Effector memory CD8-positive, alpha-beta T cell (primary cell): ENCODE results near the gene SERPINB10.
A peak's percentile ranks its signal among the peaks of the same experiment; 100 is the strongest.

Experiments used
- ATAC-seq: fragments of 150-1000 bp; cut with Tn5 transposase; replicated peaks from 2 replicates; pipeline ENCODE4 v1.10.0; 2021; ENCODE audit warnings: mild to moderate bottlenecking, moderate library complexity
- DNase-seq, 3 experiments: peaks; one replicate each; pipeline ENCODE4 v3.0.0; 2021
- H3K27ac Mint-ChIP-seq, 2 donors: one replicate each; pipeline ENCODE4 v1.8.0; 2022; ENCODE audit warnings: mild to moderate bottlenecking in 2 of 2, mixed read lengths in 2 of 2, moderate library complexity in 2 of 2
- H3K27me3 Mint-ChIP-seq, 2 donors: one replicate each; pipeline ENCODE4 v1.8.0; 2022; ENCODE audit warnings: mixed read lengths in 2 of 2
- H3K36me3 Mint-ChIP-seq: one replicate; pipeline ENCODE4 v1.8.0; 2022; ENCODE audit warnings: mild to moderate bottlenecking, moderate library complexity, mixed read lengths; ENCODE audit not compliant: insufficient read depth
- H3K4me1 Mint-ChIP-seq, 2 donors: one replicate each; pipeline ENCODE4 v1.8.0; 2022; ENCODE audit warnings: low read depth in 2 of 2, mixed read lengths in 2 of 2
- H3K4me3 Mint-ChIP-seq, 2 donors: one replicate each; pipeline ENCODE4 v1.8.0; 2022; ENCODE audit warnings: mild to moderate bottlenecking in 2 of 2, mixed read lengths in 2 of 2, moderate library complexity in 2 of 2
- H3K9me3 Mint-ChIP-seq, 2 donors: one replicate each; pipeline ENCODE4 v1.8.0; 2022; ENCODE audit warnings: mixed read lengths in 2 of 2

The SERPINB10 gene

GRCh38 chr18:63965716-63966330, 58.1 kb downstream of the SERPINB10 start:
- H3K27me3 Mint-ChIP-seq, result peaks cover 19 to 21% of the 10 kb centered on the region in 2 donors
- no peak for DNase-seq
- peaks cover 4% of the 10 kb centered on the region for H3K36me3 Mint-ChIP-seq
- ATAC-seq, result no peak
- no peaks in the 10 kb centered on the region for H3K9me3 Mint-ChIP-seq
- no peak overlapping the region for H3K27ac Mint-ChIP-seq
- peaks cover 9 to 20% of the 10 kb centered on the region in 2 donors for H3K4me1 Mint-ChIP-seq
- no peak overlapping the region for H3K4me3 Mint-ChIP-seq

- DNase-seq (peak; percentile 61 to 68 (median 65)), ATAC-seq (peak; percentile 90)
- peak within 1 kb of the TSS; percentile 97 to 100 for H3K4me3 Mint-ChIP-seq
- no peaks in the 10 kb centered on the region for H3K9me3 Mint-ChIP-seq
- H3K4me1 Mint-ChIP-seq, result peaks cover 20 to 36% of the 10 kb centered on the region in 2 donors
- H3K27ac Mint-ChIP-seq, result peak within 1 kb of the TSS; percentile 95 to 99
- peaks cover 4% of the 10 kb centered on the region for H3K36me3 Mint-ChIP-seq
- H3K27me3 Mint-ChIP-seq, result peaks cover 0 to 9% of the 10 kb centered on the region in 2 donors
Observed at GRCh38 chr18:63969942-63970808, 62.4 kb downstream of the SERPINB10 start, which contains the start of gene SERPINB8. Gene SERPINB8 (plus strand): TSS chr18:63970081. CDS start chr18:63978309, 8,228 bp downstream.

- DNase-seq, result no peak
- Mint-ChIP-seq H3K9me3 (no peaks in the 10 kb centered on the region), H3K27ac (peak overlapping the region; percentile 95 to 99), H3K4me3 (peak overlapping the region; percentile 97 to 100), H3K27me3 (peaks cover 0 to 5% of the 10 kb centered on the region in 2 donors), H3K36me3 (peaks cover 4% of the 10 kb centered on the region), H3K4me1 (peaks cover 20 to 38% of the 10 kb centered on the region in 2 donors)
- no peak for ATAC-seq
Observed at GRCh38 chr18:63970809-63971205, 63.0 kb downstream of the SERPINB10 start.

DNA sequence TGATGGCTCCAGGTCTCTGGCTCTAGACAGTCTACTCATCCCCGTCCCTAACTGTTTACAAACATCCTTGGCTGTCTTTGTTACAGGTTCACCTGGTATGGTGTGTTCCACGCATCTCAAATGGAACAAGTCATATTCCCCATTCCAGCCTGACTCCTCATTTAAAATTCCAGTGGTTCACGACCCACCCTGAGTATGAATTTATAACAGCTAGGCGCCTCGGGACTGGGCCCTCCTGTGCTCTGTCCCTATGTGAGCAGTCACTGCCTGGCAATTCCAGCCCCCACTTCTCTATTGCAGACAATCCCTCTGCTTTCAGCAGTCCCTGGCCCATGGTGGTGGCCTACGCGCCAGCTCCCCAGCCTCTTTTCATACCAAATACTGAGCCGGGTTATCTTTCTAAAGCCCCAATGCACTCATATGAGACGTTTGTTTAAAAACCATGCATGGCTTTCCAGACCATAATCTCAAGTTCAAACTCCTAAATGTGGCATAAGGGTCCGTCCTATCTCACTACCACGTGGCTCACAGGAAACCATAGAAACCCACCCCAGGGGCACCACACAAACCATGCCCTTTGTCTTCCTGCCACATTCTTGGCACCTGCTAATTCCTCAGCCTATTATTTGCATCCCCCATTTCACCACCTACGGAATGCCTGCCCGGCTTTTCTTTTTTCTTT, 63.7 kb downstream of the SERPINB10 start:
- peaks cover 0 to 3% of the 10 kb centered on the region in 2 donors for H3K27me3 Mint-ChIP-seq
- ATAC-seq, result no peak
- peaks cover 20 to 38% of the 10 kb centered on the region in 2 donors for H3K4me1 Mint-ChIP-seq
- H3K27ac Mint-ChIP-seq, result peak overlapping the region; percentile 95 to 99
- H3K4me3 Mint-ChIP-seq, result peak overlapping the region; percentile 97 to 100
- H3K9me3 Mint-ChIP-seq, result no peaks in the 10 kb centered on the region
- peaks cover 4% of the 10 kb centered on the region for H3K36me3 Mint-ChIP-seq
- DNase-seq, result no peak

DNA sequence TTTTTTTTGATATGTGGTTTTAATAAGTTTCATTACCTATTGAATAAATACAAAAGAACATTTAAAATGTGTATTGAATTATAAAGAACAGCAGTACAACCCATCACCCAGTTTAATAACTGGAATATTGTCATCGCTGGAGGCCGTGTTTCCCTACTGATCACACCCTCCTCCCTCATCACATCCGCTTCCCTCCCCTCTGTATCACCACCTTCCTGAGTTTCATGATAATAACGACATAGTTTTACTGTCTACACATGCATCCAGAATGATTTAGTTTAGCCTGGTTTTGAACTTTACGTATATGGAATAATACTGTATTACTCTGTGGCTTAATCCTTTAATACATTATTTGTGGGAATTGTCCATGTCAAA, 64.2 kb downstream of the SERPINB10 start:
- no peaks in the 10 kb centered on the region for H3K9me3 Mint-ChIP-seq
- peaks cover 4% of the 10 kb centered on the region for H3K36me3 Mint-ChIP-seq
- peaks cover 20 to 38% of the 10 kb centered on the region in 2 donors for H3K4me1 Mint-ChIP-seq
- ATAC-seq (no peak), DNase-seq (no peak)
- no peaks in the 10 kb centered on the region for H3K27me3 Mint-ChIP-seq
- peak overlapping the region; percentile 95 to 99 for H3K27ac Mint-ChIP-seq
- H3K4me3 Mint-ChIP-seq, result peak overlapping the region; percentile 97 to 100

GRCh38 chr18:63974991-63975390, 67.2 kb downstream of the SERPINB10 start:
- Mint-ChIP-seq H3K36me3 (peaks cover 8% of the 10 kb centered on the region), H3K9me3 (no peaks in the 10 kb centered on the region), H3K27me3 (no peaks in the 10 kb centered on the region), H3K4me3 (no peak overlapping the region), H3K4me1 (peaks cover 17 to 30% of the 10 kb centered on the region in 2 donors), H3K27ac (peak overlapping the region in 1 of 2 donors; percentile 69)
- no peak for ATAC-seq
- DNase-seq, result no peak

- peaks cover 11% of the 10 kb centered on the region for H3K36me3 Mint-ChIP-seq
- no peak overlapping the region for H3K4me3 Mint-ChIP-seq
- H3K27me3 Mint-ChIP-seq, result no peaks in the 10 kb centered on the region
- no peaks in the 10 kb centered on the region for H3K9me3 Mint-ChIP-seq
- no peak for DNase-seq
- peak overlapping the region in 1 of 2 donors; percentile 69 for H3K27ac Mint-ChIP-seq
- peaks cover 20 to 31% of the 10 kb centered on the region in 2 donors for H3K4me1 Mint-ChIP-seq
- no peak for ATAC-seq
Observed at GRCh38 chr18:63975628-63976027, 67.9 kb downstream of the SERPINB10 start.

GRCh38 chr18:63977040-63977439, 69.3 kb downstream of the SERPINB10 start:
- ATAC-seq (no peak), DNase-seq (no peak)
- Mint-ChIP-seq H3K4me1 (peaks cover 14 to 18% of the 10 kb centered on the region in 2 donors), H3K36me3 (peaks cover 14% of the 10 kb centered on the region), H3K9me3 (no peaks in the 10 kb centered on the region), H3K27me3 (no peaks in the 10 kb centered on the region), H3K27ac (no peak overlapping the region), H3K4me3 (no peak overlapping the region)

DNA sequence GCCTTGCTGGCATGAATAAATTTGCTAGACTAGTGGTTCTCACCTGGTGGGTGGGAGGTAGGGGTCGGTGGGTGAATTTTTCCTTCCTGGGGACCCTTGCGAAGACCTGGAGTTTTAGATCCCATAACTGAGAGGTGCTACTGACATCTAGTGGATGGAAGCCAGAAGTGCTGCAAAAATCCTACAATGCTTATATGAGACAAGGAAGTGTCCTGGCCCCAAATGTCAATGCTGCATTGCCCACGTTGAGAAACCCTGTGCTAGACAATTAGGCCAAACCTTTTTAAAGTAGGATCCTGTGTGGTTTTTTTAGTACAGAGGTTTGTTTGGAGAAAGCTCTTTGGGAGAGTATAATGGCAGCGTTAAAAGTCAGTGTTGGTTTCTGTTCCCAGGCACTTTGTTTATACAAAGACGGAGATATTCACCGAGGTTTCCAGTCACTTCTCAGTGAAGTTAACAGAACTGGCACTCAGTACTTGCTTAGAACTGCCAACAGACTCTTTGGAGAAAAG, 71.7 kb downstream of the SERPINB10 start:
- no peaks in the 10 kb centered on the region for H3K27me3 Mint-ChIP-seq
- no peaks in the 10 kb centered on the region for H3K9me3 Mint-ChIP-seq
- H3K4me3 Mint-ChIP-seq, result peak overlapping the region; percentile 51 to 64
- H3K4me1 Mint-ChIP-seq, result peaks cover 12 to 16% of the 10 kb centered on the region in 2 donors
- H3K27ac Mint-ChIP-seq, result peak overlapping the region in 1 of 2 donors; percentile 80
- DNase-seq (peak; percentile 29 to 39 (median 30)), ATAC-seq (peak; percentile 76)
- H3K36me3 Mint-ChIP-seq, result peaks cover 24% of the 10 kb centered on the region

DNA sequence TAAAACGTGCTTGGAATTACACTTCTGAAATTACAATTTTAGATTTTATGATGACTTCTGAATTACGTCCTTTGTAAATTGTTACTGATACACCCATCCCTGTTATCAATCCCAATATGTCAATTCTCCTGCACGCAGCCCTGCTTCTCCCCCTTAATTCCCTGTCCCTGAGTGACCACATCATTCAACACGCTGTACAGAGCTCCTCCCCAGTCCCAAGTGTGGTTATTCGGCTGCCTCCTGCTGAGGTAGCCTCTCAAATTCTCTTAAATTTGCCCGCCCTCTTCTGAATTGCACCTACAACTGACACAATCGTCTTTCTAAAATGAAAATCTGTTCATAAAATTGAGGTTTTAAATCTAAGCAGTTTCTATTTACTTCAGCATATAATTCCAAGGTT, 72.3 kb downstream of the SERPINB10 start:
- H3K4me1 Mint-ChIP-seq, result peaks cover 12 to 14% of the 10 kb centered on the region in 2 donors
- peak overlapping the region in 1 of 2 donors; percentile 37 for H3K4me3 Mint-ChIP-seq
- no peaks in the 10 kb centered on the region for H3K9me3 Mint-ChIP-seq
- ATAC-seq (no peak), DNase-seq (no peak)
- no peaks in the 10 kb centered on the region for H3K27me3 Mint-ChIP-seq
- peaks cover 29% of the 10 kb centered on the region for H3K36me3 Mint-ChIP-seq
- H3K27ac Mint-ChIP-seq, result peak overlapping the region in 1 of 2 donors; percentile 80

- Mint-ChIP-seq H3K27ac (peak overlapping the region in 1 of 2 donors; percentile 4), H3K4me3 (no peak overlapping the region), H3K36me3 (peaks cover 33% of the 10 kb centered on the region), H3K4me1 (peaks cover 11 to 12% of the 10 kb centered on the region in 2 donors), H3K9me3 (no peaks in the 10 kb centered on the region), H3K27me3 (no peaks in the 10 kb centered on the region)
- DNase-seq (no peak), ATAC-seq (no peak)
Observed at GRCh38 chr18:63980896-63981460, 73.2 kb downstream of the SERPINB10 start.

- no peak overlapping the region for H3K4me3 Mint-ChIP-seq
- H3K27ac Mint-ChIP-seq, result no peak overlapping the region
- ATAC-seq (no peak), DNase-seq (no peak)
- H3K27me3 Mint-ChIP-seq, result no peaks in the 10 kb centered on the region
- peaks cover 40% of the 10 kb centered on the region for H3K36me3 Mint-ChIP-seq
- peaks cover 11 to 12% of the 10 kb centered on the region in 2 donors for H3K4me1 Mint-ChIP-seq
- H3K9me3 Mint-ChIP-seq, result no peaks in the 10 kb centered on the region
Observed at GRCh38 chr18:63981719-63982118, 74.0 kb downstream of the SERPINB10 start.

DNA sequence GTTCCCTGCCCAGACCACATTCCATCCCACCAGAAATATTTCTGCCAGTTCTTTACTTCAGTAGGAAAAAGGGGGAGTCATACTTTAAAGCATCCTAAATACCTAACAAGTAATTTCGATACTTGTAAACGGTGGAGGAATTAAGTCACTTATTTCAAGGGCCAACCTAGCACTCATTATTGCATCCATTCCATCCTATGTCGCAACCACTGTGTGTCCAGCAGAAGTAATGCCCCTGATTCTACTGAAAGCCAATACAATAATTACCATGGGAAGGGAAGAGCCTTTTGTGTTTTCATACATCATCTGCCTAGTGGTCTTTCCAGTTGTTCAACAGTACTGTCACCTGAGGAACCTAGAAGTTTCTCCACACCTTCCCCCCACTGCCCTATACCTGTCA, 74.6 kb downstream of the SERPINB10 start:
- DNase-seq (no peak), ATAC-seq (no peak)
- peaks cover 11 to 12% of the 10 kb centered on the region in 2 donors for H3K4me1 Mint-ChIP-seq
- H3K36me3 Mint-ChIP-seq, result peaks cover 40% of the 10 kb centered on the region
- H3K27ac Mint-ChIP-seq, result no peak overlapping the region
- H3K4me3 Mint-ChIP-seq, result no peak overlapping the region
- H3K27me3 Mint-ChIP-seq, result no peaks in the 10 kb centered on the region
- no peaks in the 10 kb centered on the region for H3K9me3 Mint-ChIP-seq
